ENCODE results near the gene SCAMP2.

GRCh38 chr15:74794970-74795349 lies 78.2 kb downstream of the SCAMP2 start:
- TF ChIP-seq CTCF (IDR thresholded peaks at IDR 0.05) (no peak), POLR2A (IDR thresholded peaks at IDR 0.05) (no peak)
